Esophagus muscularis mucosa (tissue), 4 donors: ENCODE data around the gene ABCF2.

Source experiments
- CTCF ChIP-seq, 3 experiments: fragments of 200-600 bp in 2 of 3; fragments of 450-650 bp in 1 of 3; sonication (generic) in 2 of 3; IDR thresholded peaks; one replicate each; pipeline ENCODE4 v1.5.1; 2017 to 2019; ENCODE audit warnings: antibody characterized with exemption in 3 of 3, mild to moderate bottlenecking in 2 of 3, moderate library complexity in 1 of 3
- EP300 ChIP-seq: sonication (generic); formaldehyde crosslinking; IDR thresholded peaks from one replicate; pipeline ENCODE4 v1.6.1; 2017; ENCODE audit warnings: antibody characterized with exemption
- POLR2A ChIP-seq: fragments of 450-650 bp; IDR thresholded peaks from one replicate; pipeline ENCODE4 v1.6.1; 2017; ENCODE audit warnings: antibody characterized with exemption, moderate library complexity, mild to moderate bottlenecking, low read depth
- POLR2AphosphoS5 ChIP-seq, 2 donors: sonication (generic); formaldehyde crosslinking; IDR thresholded peaks; one replicate each; pipeline ENCODE4 v1.6.1; 2017; ENCODE audit warnings: antibody characterized with exemption in 2 of 2

GRCh38 chr7:151254316-151254715 is 27.3 kb upstream of the ABCF2 start:
- TF ChIP-seq CTCF (IDR thresholded peaks at IDR 0.05) (no peak), POLR2A (no peak), EP300 (no peak), POLR2AphosphoS5 (IDR thresholded peaks at IDR 0.05) (no peak)
